ENCODE measurements around the gene CASD1.

DNA sequence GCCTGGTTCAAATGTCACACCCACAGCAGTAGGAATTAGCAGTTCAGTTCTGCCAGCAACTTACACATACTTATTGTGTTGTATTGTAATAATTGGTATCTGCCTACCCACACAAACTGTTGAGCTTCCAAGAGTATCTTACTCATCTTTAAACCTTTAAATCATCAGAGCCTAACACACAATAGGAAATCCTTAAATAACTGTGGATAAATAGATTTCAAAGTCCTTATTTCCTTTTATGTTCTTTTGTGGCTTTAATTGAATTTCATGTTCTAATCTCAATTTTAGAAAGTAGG, 3.9 kb downstream of the CASD1 start:
- TF ChIP-seq JUNB (IDR thresholded peaks at IDR 0.05) (no peak), CHD4 (IDR thresholded peaks at IDR 0.05; ENCODE audit: borderline replicate concordance) (no peak), REST (IDR thresholded peaks at IDR 0.05) (no peak), EHMT2 (IDR thresholded peaks at IDR 0.05; ENCODE audit: low read depth) (no peak), USF2 (IDR thresholded peaks at IDR 0.05) (no peak), POLR2A (IDR thresholded peaks at IDR 0.05; ENCODE audit: low read length) (no peak)
- TF ChIP-seq, protein P1, sequence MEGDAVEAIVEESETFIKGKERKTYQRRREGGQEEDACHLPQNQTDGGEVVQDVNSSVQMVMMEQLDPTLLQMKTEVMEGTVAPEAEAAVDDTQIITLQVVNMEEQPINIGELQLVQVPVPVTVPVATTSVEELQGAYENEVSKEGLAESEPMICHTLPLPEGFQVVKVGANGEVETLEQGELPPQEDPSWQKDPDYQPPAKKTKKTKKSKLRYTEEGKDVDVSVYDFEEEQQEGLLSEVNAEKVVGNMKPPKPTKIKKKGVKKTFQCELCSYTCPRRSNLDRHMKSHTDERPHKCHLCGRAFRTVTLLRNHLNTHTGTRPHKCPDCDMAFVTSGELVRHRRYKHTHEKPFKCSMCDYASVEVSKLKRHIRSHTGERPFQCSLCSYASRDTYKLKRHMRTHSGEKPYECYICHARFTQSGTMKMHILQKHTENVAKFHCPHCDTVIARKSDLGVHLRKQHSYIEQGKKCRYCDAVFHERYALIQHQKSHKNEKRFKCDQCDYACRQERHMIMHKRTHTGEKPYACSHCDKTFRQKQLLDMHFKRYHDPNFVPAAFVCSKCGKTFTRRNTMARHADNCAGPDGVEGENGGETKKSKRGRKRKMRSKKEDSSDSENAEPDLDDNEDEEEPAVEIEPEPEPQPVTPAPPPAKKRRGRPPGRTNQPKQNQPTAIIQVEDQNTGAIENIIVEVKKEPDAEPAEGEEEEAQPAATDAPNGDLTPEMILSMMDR (IDR thresholded peaks at IDR 0.05), result no peak
